ENCODE results near the gene IKZF1.

DNA sequence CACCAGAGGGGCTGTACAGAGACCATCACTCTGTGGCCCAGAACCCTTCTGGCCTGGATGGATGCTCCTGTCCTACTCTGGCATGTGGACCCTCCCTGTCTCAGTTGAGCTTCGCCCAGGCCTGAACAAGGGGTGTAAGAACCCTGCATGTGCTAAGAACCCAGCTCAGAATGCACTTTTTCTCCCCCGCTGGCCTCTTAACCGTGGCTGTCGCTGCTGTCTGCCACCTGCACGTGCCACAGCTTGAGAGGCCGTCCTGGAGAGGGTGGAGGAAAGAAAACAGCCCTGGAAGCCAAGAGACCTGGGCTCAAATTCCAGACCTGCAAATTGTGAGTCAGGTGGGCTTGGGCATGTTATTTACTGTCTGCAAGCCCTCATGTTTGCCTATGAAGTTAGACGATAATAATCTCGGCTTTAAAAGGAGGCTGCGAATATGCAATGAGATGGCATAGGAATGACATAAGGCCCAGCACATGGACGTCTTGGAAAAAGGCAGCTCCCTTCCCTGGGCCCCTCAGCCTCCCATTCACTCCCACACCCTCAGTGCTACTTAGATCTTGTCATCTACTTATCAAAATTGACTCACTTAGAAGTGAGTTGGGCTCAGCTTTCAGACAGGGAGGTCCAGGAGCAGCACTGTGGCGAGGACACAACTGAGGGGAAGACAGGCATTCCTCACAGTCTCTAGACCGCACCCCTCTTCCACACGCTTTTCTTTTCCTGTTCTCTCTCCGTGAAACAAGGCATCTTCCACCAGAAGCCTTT is 114.2 kb downstream of the IKZF1 start:
- TF ChIP-seq YY1 (IDR thresholded peaks at IDR 0.05; ENCODE audit: insufficient read depth, insufficient read length) (no peak), ZNF274 (IDR thresholded peaks at IDR 0.05; ENCODE audit: low read depth, low read length) (no peak)
